Measurements from ENCODE around the gene HSPA2. TPM values are rescaled to one million over a fixed set of nuclear protein-coding genes. Genes with fewer than 3 reads are reported as not detected.

The HSPA2 gene
- total RNA-seq = 1 to 10 TPM; 3.2 to 4.1 TPM

GRCh38 chr14:64540208-64541202, at the start of gene HSPA2:
Gene HSPA2, plus strand, starts transcription at chr14:64540741. Its CDS starts 109 bp downstream, at chr14:64540850.
- peak within 1 kb of the TSS; percentile 81 for H3K4me3 Mint-ChIP-seq
- DNase-seq (peak; percentile 97), ATAC-seq (peak; percentile 95)
- H3K36me3 Mint-ChIP-seq (ENCODE audit: low read depth) = peaks cover 11% of the 10 kb centered on the region
- H3K9me3 Mint-ChIP-seq (ENCODE audit: low read depth) = peaks cover 6% of the 10 kb centered on the region
- peaks cover 28% of the 10 kb centered on the region for H3K4me1 Mint-ChIP-seq
- intact Hi-C loops (cut with DNase I, micrococcal nuclease) = loop anchor here (1.0 to 2.0 kb wide), 9 partner anchors 9 to 447 kb away; partner anchors contain the start of genes MTHFD1 (in 2 of the 2), ZBTB25 (in 2 of the 2), CHURC1 (in 1 of the 2) and PPP1R36 (in 1 of the 2)
- peaks cover 39% of the 10 kb centered on the region for H3K27me3 Mint-ChIP-seq
- ChIA-PET CTCF (interaction anchor here (0.5 to 1.9 kb wide), 10 partner anchors 13 to 223 kb away, joined by 3 to 13 read pairs (median 3); no protein-coding TSS in a partner anchor), POLR2A (interaction anchor here (0.7 to 1.8 kb wide), 7 partner anchors 9 to 374 kb away, joined by 3 to 9 read pairs (median 4); partner anchors contain the start of genes MTHFD1 and PPP1R36)
- H3K27ac Mint-ChIP-seq = peak within 1 kb of the TSS; percentile 96

- ATAC-seq (no peak), DNase-seq (no peak)
- POLR2A ChIA-PET = no interaction called here
- CTCF ChIA-PET = interaction anchor here (1.4 kb wide), 1 partner anchor 61 kb away, joined by 5 read pairs; no protein-coding TSS in a partner anchor
- Mint-ChIP-seq H3K9me3 (ENCODE audit: low read depth) (no peaks in the 10 kb centered on the region), H3K27me3 (no peaks in the 10 kb centered on the region), H3K27ac (no peak overlapping the region), H3K4me1 (peaks cover 46% of the 10 kb centered on the region), H3K36me3 (ENCODE audit: low read depth) (peaks cover 54% of the 10 kb centered on the region), H3K4me3 (no peak overlapping the region)
- intact Hi-C loops (cut with DNase I, micrococcal nuclease) = no loop called here
Measured at GRCh38 chr14:64491637-64492036, 48.9 kb upstream of the HSPA2 start.

GRCh38 chr14:64493455-64493854, 47.1 kb upstream of the HSPA2 start:
- Mint-ChIP-seq H3K36me3 (ENCODE audit: low read depth) (peaks cover 43% of the 10 kb centered on the region), H3K4me1 (peaks cover 57% of the 10 kb centered on the region), H3K27ac (peak overlapping the region; percentile 29), H3K9me3 (ENCODE audit: low read depth) (no peaks in the 10 kb centered on the region), H3K27me3 (no peaks in the 10 kb centered on the region), H3K4me3 (no peak overlapping the region)
- CTCF ChIA-PET = interaction anchor here (0.7 to 1.4 kb wide), 5 partner anchors 9 to 125 kb away, joined by 3 to 9 read pairs (median 3); no protein-coding TSS in a partner anchor
- POLR2A ChIA-PET = no interaction called here
- DNase-seq = no peak
- no peak for ATAC-seq
- intact Hi-C loops (cut with DNase I, micrococcal nuclease) = no loop called here

- ATAC-seq = no peak
- Mint-ChIP-seq H3K4me1 (peaks cover 72% of the 10 kb centered on the region), H3K9me3 (ENCODE audit: low read depth) (no peaks in the 10 kb centered on the region), H3K27ac (peak overlapping the region; percentile 10), H3K27me3 (no peaks in the 10 kb centered on the region), H3K36me3 (ENCODE audit: low read depth) (peaks cover 51% of the 10 kb centered on the region), H3K4me3 (no peak overlapping the region)
- intact Hi-C loops (cut with DNase I, micrococcal nuclease) = no loop called here
- ChIA-PET CTCF (interaction anchor here (0.6 to 1.9 kb wide), 6 partner anchors 13 to 498 kb away, joined by 3 to 7 read pairs (median 4); no protein-coding TSS in a partner anchor), POLR2A (no interaction called here)
- no peak for DNase-seq
Measured at GRCh38 chr14:64495252-64495651, 45.3 kb upstream of the HSPA2 start.

DNA sequence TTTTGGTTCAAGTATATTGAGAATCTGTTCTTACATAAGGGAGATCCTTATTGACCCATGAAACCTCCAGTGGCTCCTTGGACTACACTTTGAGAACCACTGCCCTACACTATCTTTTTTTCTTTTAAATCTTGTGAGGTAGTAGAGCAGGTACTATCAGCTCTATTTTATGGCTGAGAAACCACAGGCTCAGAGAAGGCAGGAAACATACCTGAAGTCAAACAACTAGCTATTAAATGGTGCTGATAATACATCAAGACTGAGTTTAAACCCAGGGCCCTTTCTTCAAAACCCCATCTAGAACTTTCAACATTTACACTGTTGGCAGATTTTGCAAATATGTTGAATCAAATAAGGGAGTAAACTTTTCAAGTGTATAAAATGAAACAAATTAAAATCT, 43.8 kb upstream of the HSPA2 start:
- ATAC-seq = no peak
- H3K4me3 Mint-ChIP-seq = no peak overlapping the region
- H3K36me3 Mint-ChIP-seq (ENCODE audit: low read depth) = peaks cover 43% of the 10 kb centered on the region
- no peaks in the 10 kb centered on the region for H3K27me3 Mint-ChIP-seq
- H3K27ac Mint-ChIP-seq = peak overlapping the region; percentile 65
- H3K9me3 Mint-ChIP-seq (ENCODE audit: low read depth) = no peaks in the 10 kb centered on the region
- ChIA-PET CTCF (interaction anchor here (0.8 to 2.1 kb wide), 9 partner anchors 9 to 158 kb away, joined by 3 to 9 read pairs (median 4); no protein-coding TSS in a partner anchor), POLR2A (interaction anchor here (0.9 to 1.0 kb wide), 2 partner anchors 14 to 18 kb away, joined by 3 to 5 read pairs; no protein-coding TSS in a partner anchor)
- no peak for DNase-seq
- H3K4me1 Mint-ChIP-seq = peaks cover 67% of the 10 kb centered on the region
- intact Hi-C loops (cut with DNase I, micrococcal nuclease) = no loop called here

DNA sequence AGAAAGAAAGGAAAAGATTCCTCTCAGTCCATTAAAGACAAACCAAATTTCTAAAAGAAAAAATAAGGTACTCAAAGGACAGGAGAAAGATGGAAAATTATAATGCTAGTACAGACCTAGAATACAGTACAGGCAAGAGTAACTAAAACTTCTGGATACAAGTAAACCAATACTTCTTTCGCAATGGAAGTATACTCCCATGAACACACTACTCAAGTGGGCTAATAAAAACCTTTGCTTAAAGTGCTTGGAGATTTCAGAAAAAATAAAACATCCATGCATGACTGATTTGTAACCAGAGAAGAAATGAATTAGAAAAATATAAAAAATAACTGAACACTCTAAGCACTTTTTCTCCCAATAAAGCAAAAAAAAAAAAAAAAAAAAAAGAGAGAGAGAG, 40.5 kb upstream of the HSPA2 start:
- ChIA-PET CTCF (interaction anchor here (0.6 to 1.4 kb wide), 2 partner anchors 10 to 732 kb away, joined by 5 to 6 read pairs; no protein-coding TSS in a partner anchor), POLR2A (interaction anchor here (0.6 kb wide), 1 partner anchor 17 kb away, joined by 4 read pairs; no protein-coding TSS in a partner anchor)
- peak overlapping the region; percentile 98 for H3K4me3 Mint-ChIP-seq
- no peaks in the 10 kb centered on the region for H3K27me3 Mint-ChIP-seq
- no peak for ATAC-seq
- peak overlapping the region; percentile 99 for H3K27ac Mint-ChIP-seq
- intact Hi-C loops (cut with DNase I, micrococcal nuclease) = loop anchor here (5.0 to 10.0 kb wide), 6 partner anchors 33 to 1025 kb away; partner anchors contain the start of genes AKAP5 (in 1 of the 2), PPP2R5E (in 1 of the 2), SGPP1 (in 1 of the 2) and SYNE2 (in 1 of the 2)
- H3K9me3 Mint-ChIP-seq (ENCODE audit: low read depth) = no peaks in the 10 kb centered on the region
- H3K4me1 Mint-ChIP-seq = peaks cover 44% of the 10 kb centered on the region
- DNase-seq = no peak
- peaks cover 43% of the 10 kb centered on the region for H3K36me3 Mint-ChIP-seq (ENCODE audit: low read depth)

DNA sequence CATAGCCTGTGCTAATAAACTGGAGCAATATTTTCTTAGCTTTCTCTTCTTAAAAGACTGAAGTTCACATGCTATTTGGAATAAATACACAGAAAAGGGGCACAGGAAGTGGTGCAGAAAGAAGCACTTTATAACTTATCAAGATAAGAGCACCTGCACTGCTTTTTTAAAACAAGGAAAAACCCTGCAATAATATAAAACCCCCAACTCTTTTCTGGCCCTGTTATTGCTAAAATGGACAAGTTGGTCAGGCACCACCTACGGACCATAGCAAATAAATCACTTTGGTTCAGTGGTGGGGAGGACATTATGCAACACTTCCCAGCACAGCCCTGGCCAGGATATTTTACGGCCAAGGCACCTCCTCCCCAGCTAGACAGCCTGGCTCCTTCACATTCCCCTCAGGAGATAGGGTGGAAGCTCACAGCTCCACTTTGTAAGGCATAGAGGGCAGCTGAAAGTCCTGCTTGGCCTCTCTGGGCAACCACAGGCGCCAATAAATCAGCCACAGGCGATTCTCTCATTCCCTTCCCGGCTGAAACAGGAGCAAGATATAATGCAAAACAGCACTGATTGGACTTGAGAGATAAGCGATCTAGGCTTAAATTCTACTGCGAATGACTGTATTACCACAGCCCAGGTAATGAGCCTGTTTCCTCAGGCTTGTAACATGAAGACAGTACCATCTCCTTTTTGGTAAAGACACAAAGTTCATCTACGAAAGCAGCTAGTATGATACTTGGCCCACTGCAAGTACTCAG, 39.0 kb upstream of the HSPA2 start:
- H3K4me3 Mint-ChIP-seq = peak overlapping the region; percentile 98
- H3K27me3 Mint-ChIP-seq = no peaks in the 10 kb centered on the region
- intact Hi-C loops (cut with DNase I, micrococcal nuclease) = loop anchor here (2.0 to 10.0 kb wide), 8 partner anchors 34 to 1027 kb away; partner anchors contain the start of genes AKAP5 (in 2 of the 2), PPP2R5E (in 1 of the 2), SGPP1 (in 1 of the 2) and SYNE2 (in 1 of the 2)
- H3K9me3 Mint-ChIP-seq (ENCODE audit: low read depth) = no peaks in the 10 kb centered on the region
- peak overlapping the region; percentile 99 for H3K27ac Mint-ChIP-seq
- DNase-seq (no peak), ATAC-seq (no peak)
- H3K36me3 Mint-ChIP-seq (ENCODE audit: low read depth) = peaks cover 52% of the 10 kb centered on the region
- POLR2A ChIA-PET = interaction anchor here (1.0 kb wide), 1 partner anchor 10 kb away, joined by 3 read pairs; no protein-coding TSS in a partner anchor
- H3K4me1 Mint-ChIP-seq = peaks cover 44% of the 10 kb centered on the region
- CTCF ChIA-PET = interaction anchor here (0.7 to 2.6 kb wide), 6 partner anchors 9 to 72 kb away, joined by 3 to 14 read pairs (median 6); partner anchors contain the start of gene HSPA2

- ATAC-seq (no peak), DNase-seq (peak; percentile 38)
- CTCF ChIA-PET = interaction anchor here (0.6 to 2.6 kb wide), 9 partner anchors 9 to 969 kb away, joined by 3 to 14 read pairs (median 3); partner anchors contain the start of gene HSPA2
- peaks cover 46% of the 10 kb centered on the region for H3K4me1 Mint-ChIP-seq
- intact Hi-C loops (cut with DNase I, micrococcal nuclease) = loop anchor here (2.0 to 10.0 kb wide), 8 partner anchors 35 to 1028 kb away; partner anchors contain the start of genes AKAP5 (in 2 of the 2), PPP2R5E (in 1 of the 2), SGPP1 (in 1 of the 2) and SYNE2 (in 1 of the 2)
- H3K9me3 Mint-ChIP-seq (ENCODE audit: low read depth) = no peaks in the 10 kb centered on the region
- H3K27me3 Mint-ChIP-seq = no peaks in the 10 kb centered on the region
- POLR2A ChIA-PET = interaction anchor here (0.6 to 1.0 kb wide), 3 partner anchors 9 to 38 kb away, joined by 3 to 11 read pairs (median 3); partner anchors contain the start of gene HSPA2
- H3K36me3 Mint-ChIP-seq (ENCODE audit: low read depth) = peaks cover 56% of the 10 kb centered on the region
- peak overlapping the region; percentile 98 for H3K4me3 Mint-ChIP-seq
- peak overlapping the region; percentile 99 for H3K27ac Mint-ChIP-seq
Measured at GRCh38 chr14:64502456-64502855, 38.1 kb upstream of the HSPA2 start.

- DNase-seq (peak; percentile 50), ATAC-seq (no peak)
- Mint-ChIP-seq H3K4me3 (peak overlapping the region; percentile 98), H3K4me1 (peaks cover 47% of the 10 kb centered on the region), H3K36me3 (ENCODE audit: low read depth) (peaks cover 53% of the 10 kb centered on the region), H3K27ac (peak overlapping the region; percentile 99), H3K9me3 (ENCODE audit: low read depth) (no peaks in the 10 kb centered on the region), H3K27me3 (no peaks in the 10 kb centered on the region)
- CTCF ChIA-PET = interaction anchor here (0.6 to 2.6 kb wide), 8 partner anchors 8 to 968 kb away, joined by 3 to 14 read pairs (median 3); partner anchors contain the start of gene HSPA2
- POLR2A ChIA-PET = interaction anchor here (0.6 to 0.9 kb wide), 2 partner anchors 31 to 38 kb away, joined by 3 read pairs; partner anchors contain the start of gene HSPA2
- intact Hi-C loops (cut with DNase I, micrococcal nuclease) = loop anchor here (1.0 to 10.0 kb wide), 11 partner anchors 36 to 1028 kb away; partner anchors contain the start of genes AKAP5 (in 2 of the 2), HSPA2 (in 2 of the 2), MTHFD1 (in 2 of the 2) and CHURC1 (in 1 of the 2)
Measured at GRCh38 chr14:64502887-64503433, 37.6 kb upstream of the HSPA2 start.
